HepG2 (cell line): ENCODE results near the gene SHISA6. TPM values are rescaled to one million over a fixed set of nuclear protein-coding genes. Genes with fewer than 3 reads are reported as not detected.

Experiments used
- ATAC-seq: fragments of 200-7000 bp; cut with Tn5 transposase; 3 replicates; pipeline ENCODE4 v1.9.1; 2020; ENCODE audit warnings: mild to moderate bottlenecking, moderate library complexity
- BruUV-seq: library from RNA; stranded (reverse); fragments of 400-500 nt; replicated peaks from 2 replicates; lab custom pipeline; 2021; lab: Mats Ljungman, UMichigan
- CTCF ChIA-PET: fragments of 300-600 bp; formaldehyde crosslinking; extraction: SDS; loops from one replicate; lab custom pipeline; 2021; ENCODE audit warnings: low total read pairs, inconsistent platforms, low intra/inter-chr PET ratio; lab: Yijun Ruan, JAX
- POLR2A ChIA-PET: fragments of 350-600 bp; sonication (Branson Sonifier 250); formaldehyde crosslinking; loops from one replicate; lab custom pipeline; 2020; ENCODE audit warnings: antibody characterized with exemption, inconsistent platforms; lab: Yijun Ruan, JAX
- DNase-seq: peaks from one replicate; pipeline ENCODE4 v3.0.0-alpha.2; 2015; ENCODE audit warnings: low spot score
- FAIRE-seq: peaks from 3 replicates; lab custom pipeline; 2011; peaks lifted over from hg19 to GRCh38; lab: Jason Lieb, UNC
- H2AFZ ChIP-seq: one replicate; pipeline ENCODE4 v1.6.1; 2011; ENCODE audit warnings: low read length, inconsistent platforms
- H3K27ac ChIP-seq: fragments of 300-600 bp; 3 replicates; pipeline ENCODE4 v1.8.0; 2011; ENCODE audit warnings: mixed run types, mild to moderate bottlenecking, mixed read lengths, low read length, inconsistent platforms; ENCODE audit not compliant: insufficient read depth; ENCODE audit errors: extremely low read length
- H3K27me3 ChIP-seq, 2 experiments: fragments of 200-600 bp in 1 of 2; 2 replicates in 1 of 2; 3 replicates in 1 of 2; pipeline versions ENCODE4 v1.6.0 to v1.8.0; 2011; ENCODE audit warnings: low read length in 2 of 2, mild to moderate bottlenecking in 2 of 2, moderate library complexity in 2 of 2, inconsistent platforms in 1 of 2; ENCODE audit not compliant: insufficient read depth in 2 of 2, control insufficient read depth in 1 of 2
- H3K36me3 ChIP-seq, 2 experiments: fragments of 200-600 bp in 1 of 2; replicated peaks in 1 of 2; 2 replicates in 1 of 2; 3 replicates in 1 of 2; pipeline versions ENCODE4 v1.5.1 to v1.8.0; 2011; ENCODE audit warnings: low read length in 2 of 2, inconsistent platforms in 1 of 2; ENCODE audit not compliant: insufficient read depth in 2 of 2, control insufficient read depth in 1 of 2
- H3K4me1 ChIP-seq: 2 replicates; pipeline ENCODE4 v1.5.1; 2012; ENCODE audit warnings: low read length, inconsistent platforms; ENCODE audit not compliant: insufficient read depth
- H3K4me2 ChIP-seq: 2 replicates; pipeline ENCODE4 v1.6.0; 2011; ENCODE audit warnings: low read depth, low read length, inconsistent platforms
- H3K4me3 ChIP-seq, 3 experiments: fragments of 200-600 bp in 1 of 3; sonication (generic), shearing (Covaris generic) in 1 of 3; replicated peaks in 1 of 3; 2 replicates each; pipeline ENCODE4 v1.5.1; 2011 to 2016; ENCODE audit warnings: low read length in 3 of 3, inconsistent platforms in 2 of 3, low read depth in 2 of 3, mild to moderate bottlenecking in 2 of 3, control low read depth in 1 of 3, mixed read lengths in 1 of 3; ENCODE audit not compliant: insufficient read depth in 1 of 3
- H3K79me2 ChIP-seq: one replicate; pipeline ENCODE4 v1.6.1; 2011; ENCODE audit warnings: low read length, inconsistent platforms; ENCODE audit not compliant: insufficient read depth
- H3K9ac ChIP-seq: 2 replicates; pipeline ENCODE4 v1.6.0; 2011; ENCODE audit warnings: mild to moderate bottlenecking, low read depth, low read length, inconsistent platforms; ENCODE audit not compliant: insufficient read depth
- H3K9me3 ChIP-seq: 2 replicates; pipeline ENCODE4 v1.5.1; 2012; ENCODE audit warnings: mild to moderate bottlenecking, low read length
- H4K20me1 ChIP-seq: 2 replicates; pipeline ENCODE4 v1.6.0; 2011; ENCODE audit warnings: inconsistent platforms, mild to moderate bottlenecking, low read length, moderate library complexity; ENCODE audit not compliant: insufficient read depth
- PRPF4 ChIP-seq: fragments of 200-400 bp; formaldehyde crosslinking; IDR thresholded peaks from 2 replicates; pipeline ENCODE4 v1.6.1; 2016; ENCODE audit warnings: low read length, low read depth; ENCODE audit not compliant: poor library complexity, severe bottlenecking
- SIN3B ChIP-seq: fragments of 150-350 bp; IDR thresholded peaks from 2 replicates; pipeline ENCODE4 v1.6.1; 2014; ENCODE audit warnings: low read length
- STAT5B ChIP-seq: sonication (generic); formaldehyde crosslinking; IDR thresholded peaks from 2 replicates; pipeline ENCODE4 v1.4.0; 2020; ENCODE audit warnings: missing genetic modification reagents
- ZFP36L2 ChIP-seq: sonication (generic); formaldehyde crosslinking; IDR thresholded peaks from 2 replicates; pipeline ENCODE4 v1.4.0; 2020; ENCODE audit warnings: missing genetic modification reagents
- ZNF598 ChIP-seq: sonication (generic); formaldehyde crosslinking; IDR thresholded peaks from 2 replicates; pipeline ENCODE4 v1.5.1; 2020; ENCODE audit warnings: mild to moderate bottlenecking, missing genetic modification reagents, borderline replicate concordance
- ZNF782 ChIP-seq: sonication (generic); formaldehyde crosslinking; IDR thresholded peaks from 2 replicates; pipeline ENCODE4 v1.4.0; 2020; ENCODE audit warnings: missing genetic modification reagents, mild to moderate bottlenecking, borderline replicate concordance
- ZSCAN31 ChIP-seq: sonication (generic); formaldehyde crosslinking; IDR thresholded peaks from 2 replicates; pipeline ENCODE4 v1.5.0; 2020; ENCODE audit warnings: low read depth, mild to moderate bottlenecking, missing genetic modification reagents
- WGBS: methylation state at CpG from one replicate; pipeline ENCODE4 v1.1.6; 2017; ENCODE audit warnings: low lambda C conversion rate; 5-methylcytosine and 5-hydroxymethylcytosine counted together
- in situ Hi-C: cut with HindIII; loops from 2 replicates; pipeline ENCODE4 v1.10.0; 2017; ENCODE audit warnings: low pct_unique_long_range_greater_than_20kb; ENCODE audit not compliant: extremely low pct_ligation_motif_present
- intact Hi-C: fragments of 100-400 bp; cut with micrococcal nuclease; formaldehyde crosslinking; loops from one replicate; pipeline ENCODE4 v1.10.0; 2022; ENCODE audit not compliant: unreplicated experiment
- polyA plus RNA-seq, 8 experiments: library from polyadenylated mRNA; depleted of rRNA in 3 of 8; stranded (reverse) in 7 of 8; unstranded in 1 of 8; fragments of >200 nt; fragmentation: Illumina TruSeq in 4 of 8; extraction: Trizol in 4 of 8; gene quantifications; 2 replicates each; pipeline versions ENCODE4 v1.2.1 to v1.2.3, GENCODE V29; 2011 to 2016; ENCODE audit warnings: low read depth in 4 of 8, missing spikeins in 1 of 8, mixed read lengths in 1 of 8; ENCODE audit not compliant: insufficient read depth in 1 of 8
- total RNA-seq, 5 experiments: library from RNA; depleted of rRNA; stranded (reverse); fragments of >200 nt; fragmentation: Illumina TruSeq; extraction: Trizol; gene quantifications; 2 replicates each; pipeline ENCODE4 v1.2.3, GENCODE V29; 2016; ENCODE audit warnings: low read depth in 1 of 5
- TF ChIP-seq, protein P1 (sequence below): sonication (generic); formaldehyde crosslinking; conservative IDR thresholded peaks from 2 replicates; pipeline ENCODE4 v1.8.0; 2022; ENCODE audit warnings: missing genetic modification reagents
- TF ChIP-seq, protein P2 (sequence below): sonication (generic); formaldehyde crosslinking; IDR thresholded peaks from 2 replicates; pipeline ENCODE4 v1.4.0; 2020; ENCODE audit warnings: missing genetic modification reagents

Gene SHISA6
- total and polyA plus RNA-seq, 2 of the 13 experiments (the other 11 are each of a cell fraction or from before 2014, with no cell fraction given) = not detected

DNA sequence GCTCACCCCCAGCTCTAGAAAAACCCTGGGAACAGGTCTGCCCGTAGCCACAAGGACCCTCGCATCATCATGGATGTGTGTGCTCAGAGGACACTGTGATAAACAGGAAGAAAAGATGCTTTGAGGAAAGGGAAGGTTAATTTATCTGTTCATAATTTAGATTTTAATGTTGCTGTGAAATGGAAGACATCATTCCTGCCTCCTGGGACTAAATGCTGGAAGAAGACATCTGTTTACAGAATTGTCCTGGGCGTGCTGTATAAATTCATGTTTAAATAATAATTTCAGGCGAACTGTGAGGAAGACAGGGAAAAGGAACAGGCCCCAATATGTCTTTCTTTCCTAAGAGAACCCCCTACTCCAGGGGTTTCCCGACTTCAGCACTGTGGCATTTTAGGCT is 112.6 kb downstream of the SHISA6 start (continued):
- TF ChIP-seq, protein P1, sequence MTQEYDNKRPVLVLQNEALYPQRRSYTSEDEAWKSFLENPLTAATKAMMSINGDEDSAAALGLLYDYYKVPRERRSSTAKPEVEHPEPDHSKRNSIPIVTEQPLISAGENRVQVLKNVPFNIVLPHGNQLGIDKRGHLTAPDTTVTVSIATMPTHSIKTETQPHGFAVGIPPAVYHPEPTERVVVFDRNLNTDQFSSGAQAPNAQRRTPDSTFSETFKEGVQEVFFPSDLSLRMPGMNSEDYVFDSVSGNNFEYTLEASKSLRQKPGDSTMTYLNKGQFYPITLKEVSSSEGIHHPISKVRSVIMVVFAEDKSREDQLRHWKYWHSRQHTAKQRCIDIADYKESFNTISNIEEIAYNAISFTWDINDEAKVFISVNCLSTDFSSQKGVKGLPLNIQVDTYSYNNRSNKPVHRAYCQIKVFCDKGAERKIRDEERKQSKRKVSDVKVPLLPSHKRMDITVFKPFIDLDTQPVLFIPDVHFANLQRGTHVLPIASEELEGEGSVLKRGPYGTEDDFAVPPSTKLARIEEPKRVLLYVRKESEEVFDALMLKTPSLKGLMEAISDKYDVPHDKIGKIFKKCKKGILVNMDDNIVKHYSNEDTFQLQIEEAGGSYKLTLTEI (CRISPR knock-in tag) = no peak

DNA sequence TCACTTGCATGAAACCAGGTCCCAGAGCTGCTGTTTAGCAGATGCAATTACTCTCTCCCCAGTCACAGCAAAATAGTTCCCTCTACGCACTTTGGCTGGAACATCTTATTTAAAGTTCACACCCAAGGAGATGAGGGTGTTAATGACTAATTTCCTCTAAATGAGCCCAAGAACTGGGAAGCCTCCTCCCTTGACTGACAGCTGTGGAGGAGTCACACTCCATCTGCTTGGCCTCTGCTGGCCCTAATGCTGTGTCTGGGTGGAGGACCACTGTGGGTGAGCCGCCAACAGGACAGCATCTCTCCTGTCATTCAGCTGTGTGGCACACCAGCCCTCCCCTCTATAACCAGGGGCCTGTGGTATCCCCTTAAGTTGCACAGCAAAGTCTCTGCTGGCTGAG is 115.4 kb downstream of the SHISA6 start:
- no peaks in the 10 kb centered on the region for H3K27me3 ChIP-seq
- in situ Hi-C loops (no loop called here), intact Hi-C loops (no loop called here)
- ATAC-seq (no peak), FAIRE-seq (no peak), DNase-seq (no peak)
- H3K4me1 ChIP-seq = no peaks in the 10 kb centered on the region
- no peaks in the 10 kb centered on the region for H4K20me1 ChIP-seq
- BruUV-seq = no TSS peak
- ChIA-PET POLR2A (no interaction called here), CTCF (no interaction called here)
- TF ChIP-seq ZFP36L2 (CRISPR knock-in tag) (no peak), ZSCAN31 (CRISPR knock-in tag) (no peak), ZNF598 (no peak), PRPF4 (no peak), ZNF782 (CRISPR knock-in tag) (no peak), SIN3B (no peak), STAT5B (CRISPR knock-in tag) (no peak)
- TF ChIP-seq, protein P2, sequence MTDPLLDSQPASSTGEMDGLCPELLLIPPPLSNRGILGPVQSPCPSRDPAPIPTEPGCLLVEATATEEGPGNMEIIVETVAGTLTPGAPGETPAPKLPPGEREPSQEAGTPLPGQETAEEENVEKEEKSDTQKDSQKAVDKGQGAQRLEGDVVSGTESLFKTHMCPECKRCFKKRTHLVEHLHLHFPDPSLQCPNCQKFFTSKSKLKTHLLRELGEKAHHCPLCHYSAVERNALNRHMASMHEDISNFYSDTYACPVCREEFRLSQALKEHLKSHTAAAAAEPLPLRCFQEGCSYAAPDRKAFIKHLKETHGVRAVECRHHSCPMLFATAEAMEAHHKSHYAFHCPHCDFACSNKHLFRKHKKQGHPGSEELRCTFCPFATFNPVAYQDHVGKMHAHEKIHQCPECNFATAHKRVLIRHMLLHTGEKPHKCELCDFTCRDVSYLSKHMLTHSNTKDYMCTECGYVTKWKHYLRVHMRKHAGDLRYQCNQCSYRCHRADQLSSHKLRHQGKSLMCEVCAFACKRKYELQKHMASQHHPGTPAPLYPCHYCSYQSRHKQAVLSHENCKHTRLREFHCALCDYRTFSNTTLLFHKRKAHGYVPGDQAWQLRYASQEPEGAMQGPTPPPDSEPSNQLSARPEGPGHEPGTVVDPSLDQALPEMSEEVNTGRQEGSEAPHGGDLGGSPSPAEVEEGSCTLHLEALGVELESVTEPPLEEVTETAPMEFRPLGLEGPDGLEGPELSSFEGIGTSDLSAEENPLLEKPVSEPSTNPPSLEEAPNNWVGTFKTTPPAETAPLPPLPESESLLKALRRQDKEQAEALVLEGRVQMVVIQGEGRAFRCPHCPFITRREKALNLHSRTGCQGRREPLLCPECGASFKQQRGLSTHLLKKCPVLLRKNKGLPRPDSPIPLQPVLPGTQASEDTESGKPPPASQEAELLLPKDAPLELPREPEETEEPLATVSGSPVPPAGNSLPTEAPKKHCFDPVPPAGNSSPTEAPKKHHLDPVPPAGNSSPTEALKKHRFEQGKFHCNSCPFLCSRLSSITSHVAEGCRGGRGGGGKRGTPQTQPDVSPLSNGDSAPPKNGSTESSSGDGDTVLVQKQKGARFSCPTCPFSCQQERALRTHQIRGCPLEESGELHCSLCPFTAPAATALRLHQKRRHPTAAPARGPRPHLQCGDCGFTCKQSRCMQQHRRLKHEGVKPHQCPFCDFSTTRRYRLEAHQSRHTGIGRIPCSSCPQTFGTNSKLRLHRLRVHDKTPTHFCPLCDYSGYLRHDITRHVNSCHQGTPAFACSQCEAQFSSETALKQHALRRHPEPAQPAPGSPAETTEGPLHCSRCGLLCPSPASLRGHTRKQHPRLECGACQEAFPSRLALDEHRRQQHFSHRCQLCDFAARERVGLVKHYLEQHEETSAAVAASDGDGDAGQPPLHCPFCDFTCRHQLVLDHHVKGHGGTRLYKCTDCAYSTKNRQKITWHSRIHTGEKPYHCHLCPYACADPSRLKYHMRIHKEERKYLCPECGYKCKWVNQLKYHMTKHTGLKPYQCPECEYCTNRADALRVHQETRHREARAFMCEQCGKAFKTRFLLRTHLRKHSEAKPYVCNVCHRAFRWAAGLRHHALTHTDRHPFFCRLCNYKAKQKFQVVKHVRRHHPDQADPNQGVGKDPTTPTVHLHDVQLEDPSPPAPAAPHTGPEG (CRISPR knock-in tag) = no peak
- H3K9ac ChIP-seq = no peak overlapping the region
- no peak overlapping the region for H2AFZ ChIP-seq
- no peaks in the 10 kb centered on the region for H3K79me2 ChIP-seq
- H3K4me2 ChIP-seq = no peak overlapping the region
- 33% methylated on average over 1 of the region's 2 CpGs for WGBS
- H3K9me3 ChIP-seq = no peaks in the 10 kb centered on the region
- no peak overlapping the region for H3K4me3 ChIP-seq
- no peak overlapping the region for H3K27ac ChIP-seq
- no peaks in the 10 kb centered on the region for H3K36me3 ChIP-seq
